SK-N-SH (cell line): ENCODE results near the gene CCDC102A.

Source experiments
- CTCF ChIP-seq: fragments of 200-600 bp; sonication (generic); IDR thresholded peaks from 2 replicates; pipeline ENCODE4 v1.6.1; 2017; ENCODE audit warnings: antibody characterized with exemption, mild to moderate bottlenecking, moderate library complexity
- FOXJ3 ChIP-seq: sonication (generic); formaldehyde crosslinking; IDR thresholded peaks from 2 replicates; pipeline ENCODE4 v1.5.1; 2020; ENCODE audit warnings: mild to moderate bottlenecking, missing genetic modification reagents
- MXI1 ChIP-seq: IDR thresholded peaks from 2 replicates; pipeline ENCODE4 v1.6.1; 2012; ENCODE audit warnings: mild to moderate bottlenecking, low read depth, low read length, improper control_type of control experiment
- NFIC ChIP-seq: IDR thresholded peaks from 2 replicates; pipeline ENCODE4 v1.4.0; 2012; ENCODE audit warnings: borderline replicate concordance
- TAF1 ChIP-seq: IDR thresholded peaks from 2 replicates; pipeline ENCODE4 v1.6.1; 2012; ENCODE audit warnings: low read depth, mild to moderate bottlenecking, low read length, moderate library complexity, borderline replicate concordance

GRCh38 chr16:57522960-57523359 lies 13.4 kb downstream of the CCDC102A start:
- TF ChIP-seq MXI1 (no peak), FOXJ3 (CRISPR knock-in tag) (no peak), TAF1 (no peak), CTCF (no peak), NFIC (no peak)
